Lung (tissue), 12 donors: ENCODE results near the gene TBRG1. TPM values are rescaled to one million over a fixed set of nuclear protein-coding genes. Genes with fewer than 3 reads are reported as not detected.
A peak's percentile ranks its signal among the peaks of the same experiment; 100 is the strongest.

Experiments
- ATAC-seq: fragments of 200-7000 bp; cut with Tn5 transposase; one replicate; pipeline ENCODE4 v1.9.1; 2020; ENCODE audit warnings: moderate number of reproducible peaks; ENCODE audit not compliant: insufficient read depth, low FRiP score
- DNase-seq, 3 donors: peaks; one replicate each; pipeline ENCODE4 v3.0.0-alpha.2; 2013 to 2017
- H3K27ac ChIP-seq, 2 donors: one replicate each; pipeline ENCODE4 v1.5.1; 2013; ENCODE audit warnings: mild to moderate bottlenecking in 2 of 2, moderate library complexity in 2 of 2, control low read depth in 1 of 2, inconsistent platforms in 1 of 2, low read depth in 1 of 2, low read length in 1 of 2
- H3K27me3 ChIP-seq, 3 donors: one replicate each; pipeline ENCODE4 v1.5.1; 2013; ENCODE audit warnings: low read length in 2 of 3; ENCODE audit not compliant: control insufficient read depth in 3 of 3, insufficient read depth in 3 of 3
- H3K36me3 ChIP-seq, 4 donors: one replicate each; pipeline ENCODE4 v1.5.1; 2013; ENCODE audit warnings: low read length in 4 of 4, mild to moderate bottlenecking in 1 of 4, moderate library complexity in 1 of 4; ENCODE audit not compliant: control insufficient read depth in 4 of 4, insufficient read depth in 4 of 4
- H3K4me1 ChIP-seq, 5 donors: one replicate each; pipeline ENCODE4 v1.5.1; 2013; ENCODE audit warnings: low read length in 5 of 5, mild to moderate bottlenecking in 2 of 5, moderate library complexity in 1 of 5; ENCODE audit not compliant: control insufficient read depth in 5 of 5, insufficient read depth in 5 of 5
- H3K4me3 ChIP-seq: one replicate; pipeline ENCODE4 v1.5.1; 2013; ENCODE audit warnings: mild to moderate bottlenecking, control low read depth, moderate library complexity
- H3K9ac ChIP-seq, 2 donors: one replicate each; pipeline ENCODE4 v1.5.1; 2013; ENCODE audit warnings: low read length in 2 of 2, control low read depth in 1 of 2; ENCODE audit not compliant: insufficient read depth in 1 of 2
- H3K9me3 ChIP-seq, 4 donors: one replicate each; pipeline ENCODE4 v1.5.1; 2013; ENCODE audit warnings: low read length in 3 of 4, mild to moderate bottlenecking in 1 of 4, moderate library complexity in 1 of 4; ENCODE audit not compliant: control insufficient read depth in 4 of 4, insufficient read depth in 3 of 4
- WGBS, 2 donors: extraction: QIAGEN DNeasy Blood & Tissue Kit; methylation state at CpG; one replicate each; pipeline ENCODE4 v1.1.7; 2013; 5-methylcytosine and 5-hydroxymethylcytosine counted together
- polyA plus RNA-seq, 2 donors: library from polyadenylated mRNA; stranded (reverse); fragments of 200-250 nt; gene quantifications; one replicate each; pipeline ENCODE4 v1.2.1, GENCODE V29; 2013
- total RNA-seq, 2 donors: library from RNA; depleted of rRNA in 1 of 2; stranded (reverse); fragments of >200 nt in 1 of 2; gene quantifications; one replicate each; pipeline ENCODE4 v1.2.1, GENCODE V29; 2014 to 2021
- TF ChIP-seq, protein P1 (sequence below): IDR thresholded peaks from 2 replicates; pipeline ENCODE4 v1.5.1; 2012; ENCODE audit warnings: mild to moderate bottlenecking; ENCODE audit errors: control extremely low read depth, extremely low read depth
- donor health status: control.
- donor health status: control.
- donor health status: Bipolar disorder and iron deficiency.
- donor health status: healthy.
- donor health status: DM: yes; HTN: yes; CAD: no.

The TBRG1 gene
- total and polyA plus RNA-seq, 4 donors: 31.3 to 47.0 (median 37.6) TPM

GRCh38 chr11:124672536-124673215 lies 50.0 kb downstream of the TBRG1 start:
- DNase-seq: no peak
- 40 to 52% methylated on average over 7 of the region's 7 CpGs for WGBS, 2 donors
- Histone ChIP-seq H3K27ac (peak overlapping the region in 1 of 2 donors; percentile 80), H3K9me3 (no peaks in the 10 kb centered on the region), H3K36me3 (no peaks in the 10 kb centered on the region), H3K9ac (peak overlapping the region; percentile 67 to 89), H3K27me3 (no peaks in the 10 kb centered on the region), H3K4me3 (peak overlapping the region; percentile 40), H3K4me1 (peaks cover 0 to 22% (median 3%) of the 10 kb centered on the region in 5 donors)
- TF ChIP-seq, protein P1, sequence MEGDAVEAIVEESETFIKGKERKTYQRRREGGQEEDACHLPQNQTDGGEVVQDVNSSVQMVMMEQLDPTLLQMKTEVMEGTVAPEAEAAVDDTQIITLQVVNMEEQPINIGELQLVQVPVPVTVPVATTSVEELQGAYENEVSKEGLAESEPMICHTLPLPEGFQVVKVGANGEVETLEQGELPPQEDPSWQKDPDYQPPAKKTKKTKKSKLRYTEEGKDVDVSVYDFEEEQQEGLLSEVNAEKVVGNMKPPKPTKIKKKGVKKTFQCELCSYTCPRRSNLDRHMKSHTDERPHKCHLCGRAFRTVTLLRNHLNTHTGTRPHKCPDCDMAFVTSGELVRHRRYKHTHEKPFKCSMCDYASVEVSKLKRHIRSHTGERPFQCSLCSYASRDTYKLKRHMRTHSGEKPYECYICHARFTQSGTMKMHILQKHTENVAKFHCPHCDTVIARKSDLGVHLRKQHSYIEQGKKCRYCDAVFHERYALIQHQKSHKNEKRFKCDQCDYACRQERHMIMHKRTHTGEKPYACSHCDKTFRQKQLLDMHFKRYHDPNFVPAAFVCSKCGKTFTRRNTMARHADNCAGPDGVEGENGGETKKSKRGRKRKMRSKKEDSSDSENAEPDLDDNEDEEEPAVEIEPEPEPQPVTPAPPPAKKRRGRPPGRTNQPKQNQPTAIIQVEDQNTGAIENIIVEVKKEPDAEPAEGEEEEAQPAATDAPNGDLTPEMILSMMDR: no peak
- no peak for ATAC-seq

DNA sequence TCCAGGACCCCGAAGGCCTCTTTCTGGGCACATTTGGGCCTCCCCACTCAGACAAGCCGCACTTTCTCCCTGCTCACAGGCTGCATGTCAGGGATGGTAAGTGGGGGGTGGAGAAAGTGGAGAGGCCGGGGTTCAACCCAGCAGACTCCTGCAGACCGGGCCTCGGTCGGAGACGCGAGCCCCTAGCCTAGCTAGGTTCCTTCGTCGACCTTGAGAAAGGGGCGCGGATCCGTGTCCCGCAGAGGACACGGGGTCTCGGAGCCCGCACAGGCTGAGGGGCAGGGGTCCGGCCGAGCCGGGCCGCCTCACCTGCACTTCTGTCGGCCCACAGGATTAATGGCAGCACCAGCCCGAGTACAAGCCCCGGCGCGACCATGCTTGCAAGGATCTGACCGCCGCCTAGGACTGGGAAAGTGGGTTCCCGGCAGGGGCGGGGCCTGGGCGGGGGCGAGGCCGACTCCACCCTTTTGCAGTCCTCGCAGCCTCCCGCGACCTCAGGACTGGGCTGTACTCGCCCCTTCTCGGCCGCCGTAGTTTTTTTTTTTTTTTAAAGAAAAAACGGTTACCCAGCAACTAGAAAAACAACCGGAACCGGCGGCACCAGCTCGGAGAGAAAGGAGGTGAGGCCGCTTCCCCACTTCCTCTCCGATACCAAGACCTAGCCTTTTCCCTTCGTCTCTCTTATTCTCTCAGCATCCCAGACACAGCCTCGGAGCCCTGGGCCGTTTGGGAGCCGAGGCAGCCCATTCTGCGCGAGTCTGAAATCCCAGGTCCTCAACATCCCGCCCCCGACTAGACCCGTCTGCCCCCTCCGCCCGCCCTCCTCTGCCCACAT lies 50.9 kb downstream of the TBRG1 start, which contains the start of the genes SIAE and SPA17:
Gene SIAE, minus strand, starts transcription at position 407 of the 835 bp plus-strand sequence. Its CDS starts 31 bp downstream, at position 376.
Gene SPA17, plus strand, starts transcription at position 572 of the 835 bp plus-strand sequence. CDS start 1,361 bp downstream, outside the sequence.
- Histone ChIP-seq H3K36me3 (no peaks in the 10 kb centered on the region), H3K4me3 (peak within 1 kb of the TSS; percentile 77), H3K27me3 (no peaks in the 10 kb centered on the region), H3K27ac (peak within 1 kb of the TSS; percentile 79 to 88), H3K9ac (peak within 1 kb of the TSS; percentile 67 to 89), H3K4me1 (peaks cover 0 to 24% (median 3%) of the 10 kb centered on the region in 5 donors), H3K9me3 (no peaks in the 10 kb centered on the region)
- DNase-seq (peak; percentile 97), ATAC-seq (peak; percentile 97)
- WGBS, 2 donors: 1% methylated on average over 55 to 58 of the region's 58 CpGs
- TF ChIP-seq, protein P1: no peak

GRCh38 chr11:124674168-124674517 lies 51.5 kb downstream of the TBRG1 start:
- Histone ChIP-seq H3K4me1 (peaks cover 0 to 24% (median 3%) of the 10 kb centered on the region in 5 donors), H3K36me3 (no peaks in the 10 kb centered on the region), H3K27me3 (no peaks in the 10 kb centered on the region), H3K9ac (peak overlapping the region; percentile 63 to 66), H3K9me3 (no peaks in the 10 kb centered on the region), H3K4me3 (peak overlapping the region; percentile 58), H3K27ac (peak overlapping the region; percentile 55 to 88)
- DNase-seq (no peak), ATAC-seq (no peak)
- TF ChIP-seq, protein P1: no peak
- WGBS, 2 donors: 34 to 37% methylated on average over 18 of the region's 18 CpGs
